Measurements from ENCODE around the gene CUBN. TPM values are rescaled to one million over a fixed set of nuclear protein-coding genes. Genes with fewer than 3 reads are reported as not detected.

The CUBN gene
- total and polyA plus RNA-seq, 2 of the 13 experiments (the other 11 are each of a cell fraction or from before 2014, with no cell fraction given), result 0.27 to 0.32 TPM

GRCh38 chr10:16852624-16853023, 277.0 kb downstream of the CUBN start:
- intact Hi-C loops (cut with micrococcal nuclease; ENCODE audit: unreplicated experiment), result loop anchor here (5.0 kb wide), 1 partner anchor 320 kb away; no protein-coding TSS in a partner anchor

GRCh38 chr10:16848562-16849154, 281.0 kb downstream of the CUBN start:
- no peak overlapping the region for H2AFZ ChIP-seq (ENCODE audit: low read length)
- BruUV-seq (replicated peaks), result no TSS peak
- intact Hi-C loops (cut with micrococcal nuclease; ENCODE audit: unreplicated experiment) (no loop called here), in situ Hi-C loops (cut with HindIII; ENCODE audit: extremely low pct_ligation_motif_present, low pct_unique_long_range_greater_than_20kb) (loop anchor here (5.0 to 25.0 kb wide), 2 partner anchors 409 to 589 kb away; no protein-coding TSS in a partner anchor)
- H3K9me3 ChIP-seq (ENCODE audit: low read length), result no peaks in the 10 kb centered on the region
- WGBS (ENCODE audit: low lambda C conversion rate), result 38% methylated on average over 10 of the region's 10 CpGs
- DNase-seq (ENCODE audit: low spot score) (no peak), ATAC-seq (no peak), FAIRE-seq (no peak)
- H3K79me2 ChIP-seq (ENCODE audit: insufficient read depth, low read length), result no peaks in the 10 kb centered on the region
- no peak overlapping the region for H3K4me2 ChIP-seq (ENCODE audit: low read depth, low read length)
- ChIA-PET CTCF (ENCODE audit: low intra/inter-chr PET ratio, low total read pairs) (no interaction called here), POLR2A (no interaction called here)
- TF ChIP-seq CHD2 (IDR thresholded peaks at IDR 0.05; ENCODE audit: low read depth, low read length) (no peak), PRDM10 (CRISPR knock-in tag; IDR thresholded peaks at IDR 0.05; ENCODE audit: low read depth) (no peak), AKAP8 (CRISPR knock-in tag; IDR thresholded peaks at IDR 0.05) (no peak), ZNF558 (CRISPR knock-in tag; IDR thresholded peaks at IDR 0.05; ENCODE audit: borderline replicate concordance) (no peak), AGO2 (optimal IDR thresholded peaks at IDR 0.05; ENCODE audit: low read depth, low read length) (no peak), ZNF468 (CRISPR knock-in tag; IDR thresholded peaks at IDR 0.05) (no peak), ZNF580 (CRISPR knock-in tag; IDR thresholded peaks at IDR 0.05; ENCODE audit: borderline replicate concordance, low read depth) (no peak), ZSCAN5A (CRISPR knock-in tag; IDR thresholded peaks at IDR 0.05; ENCODE audit: borderline replicate concordance) (no peak), ATF7-NPFF (CRISPR knock-in tag; IDR thresholded peaks at IDR 0.05; ENCODE audit: low read depth) (no peak)
- H3K36me3 ChIP-seq (replicated peaks in 1 of 2; ENCODE audit: control insufficient read depth in 1 of 2, insufficient read depth in 2 of 2, low read length in 2 of 2), result no peaks in the 10 kb centered on the region
- no peak overlapping the region for H3K9ac ChIP-seq (ENCODE audit: insufficient read depth, low read depth, low read length)
- no peaks in the 10 kb centered on the region for H3K4me1 ChIP-seq (ENCODE audit: insufficient read depth, low read length)
- H3K27ac ChIP-seq (ENCODE audit: extremely low read length, insufficient read depth, low read length), result no peak overlapping the region
- H3K27me3 ChIP-seq (ENCODE audit: control insufficient read depth in 1 of 2, insufficient read depth in 2 of 2, low read length in 2 of 2), result no peaks in the 10 kb centered on the region
- H4K20me1 ChIP-seq (ENCODE audit: insufficient read depth, low read length), result no peaks in the 10 kb centered on the region
- H3K4me3 ChIP-seq (replicated peaks in 1 of 3; ENCODE audit: insufficient read depth in 1 of 3, low read depth in 2 of 3, low read length in 3 of 3), result no peak overlapping the region

More at GRCh38 chr10:16852624-16853023, 277.0 kb downstream of the CUBN start:
- H3K4me1 ChIP-seq (ENCODE audit: insufficient read depth, low read length), result no peaks in the 10 kb centered on the region
- CTCF ChIA-PET (ENCODE audit: low intra/inter-chr PET ratio, low total read pairs), result no interaction called here
- POLR2A ChIA-PET, result no interaction called here
- no peak overlapping the region for H3K4me3 ChIP-seq (replicated peaks in 1 of 3; ENCODE audit: insufficient read depth in 1 of 3, low read depth in 2 of 3, low read length in 3 of 3)
- in situ Hi-C loops (cut with HindIII; ENCODE audit: extremely low pct_ligation_motif_present, low pct_unique_long_range_greater_than_20kb), result no loop called here
- TF ChIP-seq SRSF1 (optimal IDR thresholded peaks at IDR 0.05; ENCODE audit: low read depth, low read length) (no peak), ASH2L (IDR thresholded peaks at IDR 0.05; ENCODE audit: insufficient read length, low read depth, low read length) (no peak)
- no peaks in the 10 kb centered on the region for H3K27me3 ChIP-seq (ENCODE audit: control insufficient read depth in 1 of 2, insufficient read depth in 2 of 2, low read length in 2 of 2)
- WGBS (ENCODE audit: low lambda C conversion rate), result 45% methylated on average over 2 of the region's 2 CpGs
- no peak overlapping the region for H3K9ac ChIP-seq (ENCODE audit: insufficient read depth, low read depth, low read length)
- H3K4me2 ChIP-seq (ENCODE audit: low read depth, low read length), result no peak overlapping the region
- DNase-seq (ENCODE audit: low spot score) (no peak), FAIRE-seq (no peak), ATAC-seq (no peak)
- no TSS peak for BruUV-seq (replicated peaks)
- H3K9me3 ChIP-seq (ENCODE audit: low read length), result no peaks in the 10 kb centered on the region
- no peak overlapping the region for H2AFZ ChIP-seq (ENCODE audit: low read length)
- no peaks in the 10 kb centered on the region for H3K36me3 ChIP-seq (replicated peaks in 1 of 2; ENCODE audit: control insufficient read depth in 1 of 2, insufficient read depth in 2 of 2, low read length in 2 of 2)
- H3K79me2 ChIP-seq (ENCODE audit: insufficient read depth, low read length), result no peaks in the 10 kb centered on the region
- no peaks in the 10 kb centered on the region for H4K20me1 ChIP-seq (ENCODE audit: insufficient read depth, low read length)
- H3K27ac ChIP-seq (ENCODE audit: extremely low read length, insufficient read depth, low read length), result no peak overlapping the region
